Ovary (tissue), 9 donors: Measurements from ENCODE around the gene WBP1L. TPM values are rescaled to one million over a fixed set of nuclear protein-coding genes. Genes with fewer than 3 reads are reported as not detected.

ENCODE experiments used
- DNase-seq, 5 donors: peaks; one replicate each; pipeline ENCODE4 v3.0.0-alpha.2; 2019 to 2020
- H3K27ac ChIP-seq, 2 donors: fragments of 200-600 bp; one replicate each; pipeline versions ENCODE4 v1.5.1 to v1.8.0; 2019 to 2022
- H3K27me3 ChIP-seq: fragments of 200-600 bp; one replicate; pipeline ENCODE4 v1.8.0; 2022
- H3K36me3 ChIP-seq: fragments of 200-600 bp; sonication (generic); one replicate; pipeline ENCODE4 v1.5.1; 2019
- H3K4me1 ChIP-seq: one replicate; pipeline ENCODE4 v1.8.1; 2013; ENCODE audit warnings: mild to moderate bottlenecking, moderate library complexity; ENCODE audit not compliant: insufficient read depth
- H3K4me3 ChIP-seq: fragments of 200-600 bp; sonication (generic); one replicate; pipeline ENCODE4 v1.5.1; 2017
- H3K9me3 ChIP-seq, 2 donors: fragments of 200-600 bp in 1 of 2; sonication (generic) in 1 of 2; one replicate each; pipeline versions ENCODE4 v1.5.1 to v1.8.1; 2013 to 2019; ENCODE audit warnings: mild to moderate bottlenecking in 1 of 2, moderate library complexity in 1 of 2
- EP300 ChIP-seq: sonication (generic); formaldehyde crosslinking; IDR thresholded peaks from one replicate; pipeline ENCODE4 v1.6.1; 2017; ENCODE audit warnings: antibody characterized with exemption
- POLR2A ChIP-seq: fragments of 450-650 bp; IDR thresholded peaks from one replicate; pipeline ENCODE4 v1.6.1; 2017; ENCODE audit warnings: antibody characterized with exemption, mild to moderate bottlenecking, moderate library complexity
- WGBS, 3 donors: extraction: QIAGEN DNeasy Blood & Tissue Kit in 1 of 3; methylation state at CpG; one replicate each; pipeline versions ENCODE4 v1.1.5 to v1.1.7; 2013 to 2017; 5-methylcytosine and 5-hydroxymethylcytosine counted together
- intact Hi-C, 4 donors: fragments of 100-400 bp; cut with DNase I; formaldehyde crosslinking; loops; one replicate each; pipeline versions ENCODE4 v1.11.0 to v1.15.1; 2022 to 2023
- polyA plus RNA-seq, 2 donors: library from polyadenylated mRNA; stranded (reverse); fragments of 200-250 nt in 1 of 2; fragments of 350-450 nt in 1 of 2; fragmentation: Illumina TruSeq in 1 of 2; extraction: RNeasy Lipid Tissue Mini Kit (QIAGEN cat#74804) in 1 of 2; gene quantifications; one replicate each; pipeline ENCODE4 v1.2.3, GENCODE V29; 2013 to 2014
- small RNA-seq: library from RNA; depleted of rRNA; stranded (forward); fragments of <200 nt; gene quantifications from one replicate; pipeline ENCODE3, GENCODE V24; 2016
- total RNA-seq, 7 donors: library from RNA; depleted of rRNA in 2 of 7; stranded (reverse); fragments of >200 nt in 2 of 7; fragmentation: NEBNext Ultra II Directional in 3 of 7; extraction: Animal tissue kit (Norgen Biotek cat#: 25700) in 3 of 7; gene quantifications; one replicate each; pipeline versions ENCODE4 v1.1.0 to v1.2.4, GENCODE V29; 2016 to 2023
- TF ChIP-seq, protein P1 (sequence below), 3 donors: fragments of 450-650 bp in 2 of 3; fragments of 200-600 bp in 1 of 3; IDR thresholded peaks; one replicate each; pipeline versions ENCODE4 v1.5.1 to v1.8.0; 2016 to 2022; ENCODE audit warnings: antibody characterized with exemption in 3 of 3, mild to moderate bottlenecking in 1 of 3
- donor health status: DM: no; HTN: no; CAD: no; lungs with moderate emphysema.
- donor health status: DM: no; HTN: no; CAD: no.
- donor health status: Bipolar disorder and iron deficiency.
- donor health status: DM: yes; HTN: yes; CAD: no.
- donor health status: DM: no; HTN: no; CAD: no.
- donor health status: DM: yes; HTN: yes; CAD: no.

Gene WBP1L
- total and polyA plus RNA-seq, 9 donors, result 40.6 to 71.8 (median 51.1) TPM

DNA sequence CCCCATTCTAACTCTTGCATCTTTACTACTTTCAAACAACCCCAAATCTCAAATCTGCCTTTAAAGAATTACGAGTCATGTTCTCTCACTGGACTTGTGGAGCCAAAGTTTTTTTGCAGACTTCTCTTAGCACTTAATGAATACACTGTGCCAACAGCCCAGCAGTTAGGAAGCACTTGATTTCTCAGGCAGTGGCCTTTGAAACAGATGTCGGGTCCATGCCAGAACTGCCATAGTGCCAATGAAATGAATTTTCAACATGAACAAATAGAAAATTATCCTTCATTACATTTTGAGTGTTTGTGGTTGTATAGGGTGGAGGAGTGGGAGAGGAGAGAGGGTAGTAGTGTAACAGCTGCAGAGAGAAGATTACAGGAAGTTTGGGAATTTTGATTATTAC, 116.2 kb downstream of the WBP1L start:
- no peaks in the 10 kb centered on the region for H3K27me3 ChIP-seq
- TF ChIP-seq EP300 (no peak), POLR2A (no peak)
- TF ChIP-seq, protein P1, sequence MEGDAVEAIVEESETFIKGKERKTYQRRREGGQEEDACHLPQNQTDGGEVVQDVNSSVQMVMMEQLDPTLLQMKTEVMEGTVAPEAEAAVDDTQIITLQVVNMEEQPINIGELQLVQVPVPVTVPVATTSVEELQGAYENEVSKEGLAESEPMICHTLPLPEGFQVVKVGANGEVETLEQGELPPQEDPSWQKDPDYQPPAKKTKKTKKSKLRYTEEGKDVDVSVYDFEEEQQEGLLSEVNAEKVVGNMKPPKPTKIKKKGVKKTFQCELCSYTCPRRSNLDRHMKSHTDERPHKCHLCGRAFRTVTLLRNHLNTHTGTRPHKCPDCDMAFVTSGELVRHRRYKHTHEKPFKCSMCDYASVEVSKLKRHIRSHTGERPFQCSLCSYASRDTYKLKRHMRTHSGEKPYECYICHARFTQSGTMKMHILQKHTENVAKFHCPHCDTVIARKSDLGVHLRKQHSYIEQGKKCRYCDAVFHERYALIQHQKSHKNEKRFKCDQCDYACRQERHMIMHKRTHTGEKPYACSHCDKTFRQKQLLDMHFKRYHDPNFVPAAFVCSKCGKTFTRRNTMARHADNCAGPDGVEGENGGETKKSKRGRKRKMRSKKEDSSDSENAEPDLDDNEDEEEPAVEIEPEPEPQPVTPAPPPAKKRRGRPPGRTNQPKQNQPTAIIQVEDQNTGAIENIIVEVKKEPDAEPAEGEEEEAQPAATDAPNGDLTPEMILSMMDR (IDR thresholded peaks at IDR 0.05), result no peak
- intact Hi-C loops, result no loop called here
- DNase-seq, result no peak
- no peak overlapping the region for H3K4me3 ChIP-seq
- H3K27ac ChIP-seq, result no peak overlapping the region
- H3K36me3 ChIP-seq, result no peaks in the 10 kb centered on the region
- peaks cover 2% of the 10 kb centered on the region for H3K4me1 ChIP-seq
- no peaks in the 10 kb centered on the region for H3K9me3 ChIP-seq
- 27 to 55% (median 37%) methylated on average over 2 of the region's 2 CpGs for WGBS, 3 donors

DNA sequence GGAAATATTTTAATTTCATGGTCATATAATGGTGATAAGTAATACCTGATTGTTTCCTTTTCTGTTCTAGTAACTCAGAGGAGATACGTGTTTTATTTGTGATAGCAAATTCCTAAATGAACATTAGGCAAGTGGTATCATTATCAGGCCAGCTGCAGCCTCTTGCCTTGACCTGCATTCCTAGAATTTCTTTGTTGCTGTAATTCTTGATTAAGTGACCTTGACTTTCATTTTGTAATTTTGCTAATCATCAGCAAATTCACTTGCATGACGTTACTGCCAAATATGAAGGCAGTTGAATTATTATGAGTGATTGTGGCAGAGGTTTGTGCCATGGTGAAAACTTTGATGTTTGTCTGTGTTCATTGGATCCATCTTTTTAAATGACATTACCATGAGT, 119.9 kb downstream of the WBP1L start:
- Histone ChIP-seq H3K36me3 (no peaks in the 10 kb centered on the region), H3K9me3 (no peaks in the 10 kb centered on the region), H3K4me3 (no peak overlapping the region), H3K27ac (no peak overlapping the region), H3K4me1 (no peaks in the 10 kb centered on the region), H3K27me3 (no peaks in the 10 kb centered on the region)
- TF ChIP-seq EP300 (no peak), POLR2A (no peak)
- TF ChIP-seq, protein P1 (IDR thresholded peaks at IDR 0.05), result no peak
- intact Hi-C loops, result no loop called here
- DNase-seq, result no peak
- 4 to 13% (median 9%) methylated on average over 2 of the region's 2 CpGs for WGBS, 3 donors

DNA sequence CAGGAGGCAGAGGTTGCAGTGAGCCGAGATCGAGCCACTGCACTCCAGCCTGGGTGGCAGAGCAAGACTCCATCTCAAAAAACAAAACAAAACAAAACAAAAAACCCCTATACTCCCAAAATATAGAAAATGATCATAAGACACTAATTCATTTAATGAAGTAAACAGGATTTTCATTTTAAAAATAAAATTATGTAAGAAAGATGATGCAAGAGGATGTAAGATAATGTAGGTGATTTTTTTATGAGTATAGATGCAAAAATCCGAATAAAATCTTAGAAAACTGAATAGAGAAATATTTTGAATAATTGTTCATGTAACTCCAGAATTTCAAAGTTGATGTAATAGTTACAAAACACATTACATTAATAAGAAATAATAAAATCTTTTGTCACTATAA, 121.9 kb downstream of the WBP1L start:
- Histone ChIP-seq H3K4me1 (peaks cover 2% of the 10 kb centered on the region), H3K27me3 (no peaks in the 10 kb centered on the region), H3K36me3 (no peaks in the 10 kb centered on the region), H3K4me3 (no peak overlapping the region), H3K27ac (no peak overlapping the region), H3K9me3 (no peaks in the 10 kb centered on the region)
- DNase-seq, result no peak
- 86 to 92% (median 89%) methylated on average over 3 of the region's 3 CpGs for WGBS, 3 donors
- intact Hi-C loops, result no loop called here
- TF ChIP-seq EP300 (no peak), POLR2A (no peak)
- TF ChIP-seq, protein P1 (IDR thresholded peaks at IDR 0.05), result no peak

Small RNA genes lying within 50 kb of the gene (small RNA-seq; reads per million reads assigned to genes)
- not detected for gene RNU6-1231P

Other genes with a start within 250 kb of the WBP1L start
- 10 to 100 TPM; 38.0 to 82.3 (median 60.1) TPM for gene ACTR1A, start 241.2 kb upstream of the WBP1L start, total RNA-seq
- 10 to 100 TPM; 45.3 to 83.6 TPM for gene ACTR1A, start 241.2 kb upstream of the WBP1L start, polyA plus RNA-seq
- 10 to 100 TPM in 5 of 7 donors, 1 to 10 TPM in 2; 4.6 to 19.1 (median 16.1) TPM for gene SUFU, start 240.0 kb upstream of the WBP1L start, total RNA-seq
- gene SUFU, start 240.0 kb upstream of the WBP1L start, polyA plus RNA-seq, result 10 to 100 TPM in 1 of 2 donors, 1 to 10 TPM in 1; 6.8 to 14.2 TPM
- 100 to 1,000 TPM in 2 of 7 donors, 10 to 100 TPM in 5; 48.5 to 120 (median 91.7) TPM for gene TRIM8, start 99.5 kb upstream of the WBP1L start, total RNA-seq
- gene TRIM8, start 99.5 kb upstream of the WBP1L start, polyA plus RNA-seq, result 10 to 100 TPM; 74.7 to 84.3 TPM
- 10 to 100 TPM in 6 of 7 donors, 1 to 10 TPM in 1; 9.5 to 25.6 (median 23.3) TPM for gene ARL3, start 29.6 kb upstream of the WBP1L start, total RNA-seq
- 10 to 100 TPM; 23.0 to 23.9 TPM for gene ARL3, start 29.6 kb upstream of the WBP1L start, polyA plus RNA-seq
- 10 to 100 TPM in 6 of 7 donors, 1 to 10 TPM in 1; 8.7 to 31.2 (median 20.3) TPM for gene SFXN2, start 29.3 kb upstream of the WBP1L start, total RNA-seq
- 10 to 100 TPM in 1 of 2 donors, 1 to 10 TPM in 1; 6.2 to 11.8 TPM for gene SFXN2, start 29.3 kb upstream of the WBP1L start, polyA plus RNA-seq
- 10 to 100 TPM in 2 of 7 donors, 1 to 10 TPM in 1, under 1 TPM in 3, not detected in 1; 0.40 to 32.1 (median 1.0) TPM for gene CYP17A1, start 93.5 kb downstream of the WBP1L start, total RNA-seq
- 100 to 1,000 TPM in 1 of 2 donors, 10 to 100 TPM in 1; 30.8 to 348 TPM for gene CYP17A1, start 93.5 kb downstream of the WBP1L start, polyA plus RNA-seq
- gene BORCS7, start 110.3 kb downstream of the WBP1L start, total RNA-seq, result 10 to 100 TPM; 20.5 to 35.4 (median 25.2) TPM
- 10 to 100 TPM; 16.5 to 28.7 TPM for gene BORCS7, start 110.3 kb downstream of the WBP1L start, polyA plus RNA-seq
- gene AS3MT, start 125.5 kb downstream of the WBP1L start, total RNA-seq, result 1 to 10 TPM; 1.5 to 6.4 (median 4.9) TPM
- 10 to 100 TPM in 1 of 2 donors, 1 to 10 TPM in 1; 6.0 to 32.8 TPM for gene AS3MT, start 125.5 kb downstream of the WBP1L start, polyA plus RNA-seq
- gene CNNM2, start 174.3 kb downstream of the WBP1L start, total RNA-seq, result 10 to 100 TPM in 2 of 7 donors, 1 to 10 TPM in 5; 6.7 to 15.0 (median 8.9) TPM
- 10 to 100 TPM in 1 of 2 donors, 1 to 10 TPM in 1; 5.4 to 12.6 TPM for gene CNNM2, start 174.3 kb downstream of the WBP1L start, polyA plus RNA-seq